GM21619 (cell line): ENCODE results near the gene PPM1F.
"Not testable (repeated sequence)": the region's sequence is repeated elsewhere in the genome, so short reads cannot be mapped to it uniquely, and the experiment has no call there.

Experiments
- ATAC-seq: cut with Tn5 transposase; IDR thresholded peaks from one replicate; pipeline ENCODE4 v1.9.1; 2021; ENCODE audit not compliant: unreplicated experiment

Gene PPM1F

DNA sequence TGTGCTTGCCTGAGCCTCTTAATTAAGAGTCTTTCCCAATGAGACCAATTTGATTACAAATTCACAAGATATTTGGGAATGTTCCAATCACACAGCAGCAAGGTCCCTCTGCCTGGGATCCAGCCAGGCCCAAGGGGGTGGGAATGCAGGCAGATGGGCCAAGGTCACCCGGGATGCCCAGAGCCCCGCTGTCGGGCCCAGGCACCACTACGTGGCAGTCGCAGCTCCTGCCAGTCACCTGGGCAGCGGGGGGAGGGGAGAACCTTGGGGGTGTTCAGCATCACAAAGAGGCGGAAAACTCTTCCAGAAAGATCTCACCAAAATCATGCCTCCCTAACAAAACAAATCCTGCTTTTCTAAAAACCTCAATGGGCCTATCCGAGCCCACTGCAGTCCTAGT, 30.9 kb downstream of the PPM1F start:
- ATAC-seq = no peak

DNA sequence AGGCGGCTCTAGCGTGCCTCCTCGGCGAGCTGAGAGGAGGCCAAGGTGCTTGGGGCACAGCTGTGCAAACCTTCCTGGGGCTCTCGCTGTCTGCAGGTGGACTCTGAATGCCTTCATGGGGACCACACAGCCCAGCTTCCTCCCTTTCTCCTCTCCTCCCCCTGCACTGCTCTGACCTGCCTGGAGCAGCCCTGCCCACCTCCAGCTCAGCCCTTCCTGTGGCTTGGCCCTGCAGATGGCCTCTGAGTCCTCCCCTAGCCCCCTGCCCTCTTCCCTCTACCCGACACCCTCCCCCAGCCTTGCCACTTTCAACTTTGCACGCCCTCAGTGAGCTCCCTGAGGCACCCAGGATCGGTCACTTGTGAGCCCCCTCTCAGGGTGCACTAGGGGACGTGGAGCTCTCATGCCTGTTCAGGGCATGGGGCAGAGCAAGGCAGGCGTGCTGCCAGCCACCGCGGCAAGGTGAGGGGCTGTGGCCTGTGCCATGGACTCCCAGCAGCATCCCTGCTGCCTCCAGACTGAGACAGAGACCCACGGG, 31.4 kb downstream of the PPM1F start:
- ATAC-seq = no peak

DNA sequence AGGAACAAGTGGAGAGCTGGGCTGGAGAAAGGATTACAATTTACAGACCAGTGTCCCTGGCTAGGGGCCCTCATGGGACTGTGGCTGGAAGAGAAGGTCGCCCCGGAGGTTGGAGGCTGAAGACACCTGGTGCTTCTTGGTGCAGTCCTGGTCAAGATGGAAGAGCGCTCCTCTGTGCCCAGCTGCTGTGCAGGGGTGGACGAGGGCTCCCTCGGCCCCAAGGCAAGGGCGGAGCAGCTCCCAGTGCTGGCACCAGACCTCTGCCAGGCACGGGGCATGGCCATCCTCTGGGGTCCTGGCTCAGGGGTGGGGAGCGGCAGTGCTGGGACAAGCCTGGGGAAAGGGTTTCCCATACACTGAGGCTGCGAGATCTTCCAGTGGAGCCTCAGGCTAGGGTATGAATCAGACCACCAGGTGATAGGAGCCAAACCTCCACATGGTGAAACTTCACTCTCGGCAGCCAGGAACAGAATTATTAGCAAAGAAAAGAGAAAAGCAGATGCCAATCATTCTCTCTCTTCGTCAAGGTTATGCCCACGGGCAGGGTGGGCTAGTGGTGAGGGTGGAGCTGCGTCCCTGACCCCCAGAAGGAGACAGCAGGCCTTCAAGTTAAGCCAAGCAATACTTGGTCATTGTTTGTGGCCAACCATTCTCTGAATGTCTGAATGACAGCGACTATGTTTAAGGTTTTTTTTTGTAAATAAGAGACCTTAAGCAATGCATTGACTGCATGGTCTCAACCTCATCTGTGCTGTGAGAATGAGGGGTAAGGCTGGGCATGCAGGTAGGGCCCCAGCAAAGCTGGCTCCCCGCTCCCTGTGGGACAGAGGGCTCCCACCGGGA, 32.1 kb downstream of the PPM1F start:
- no peak for ATAC-seq

- no peak for ATAC-seq
Measured at GRCh38 chr22:21919526-21920307, 32.9 kb downstream of the PPM1F start.

- ATAC-seq = no peak
Measured at GRCh38 chr22:21918466-21919185, 34.0 kb downstream of the PPM1F start.

GRCh38 chr22:21917959-21918261, 34.7 kb downstream of the PPM1F start:
- no peak for ATAC-seq

GRCh38 chr22:21917181-21917958, 35.3 kb downstream of the PPM1F start:
- ATAC-seq = no peak

GRCh38 chr22:21916309-21916918, 36.2 kb downstream of the PPM1F start:
- ATAC-seq = no peak

- ATAC-seq = no peak
Measured at GRCh38 chr22:21915624-21916308, 36.9 kb downstream of the PPM1F start.

DNA sequence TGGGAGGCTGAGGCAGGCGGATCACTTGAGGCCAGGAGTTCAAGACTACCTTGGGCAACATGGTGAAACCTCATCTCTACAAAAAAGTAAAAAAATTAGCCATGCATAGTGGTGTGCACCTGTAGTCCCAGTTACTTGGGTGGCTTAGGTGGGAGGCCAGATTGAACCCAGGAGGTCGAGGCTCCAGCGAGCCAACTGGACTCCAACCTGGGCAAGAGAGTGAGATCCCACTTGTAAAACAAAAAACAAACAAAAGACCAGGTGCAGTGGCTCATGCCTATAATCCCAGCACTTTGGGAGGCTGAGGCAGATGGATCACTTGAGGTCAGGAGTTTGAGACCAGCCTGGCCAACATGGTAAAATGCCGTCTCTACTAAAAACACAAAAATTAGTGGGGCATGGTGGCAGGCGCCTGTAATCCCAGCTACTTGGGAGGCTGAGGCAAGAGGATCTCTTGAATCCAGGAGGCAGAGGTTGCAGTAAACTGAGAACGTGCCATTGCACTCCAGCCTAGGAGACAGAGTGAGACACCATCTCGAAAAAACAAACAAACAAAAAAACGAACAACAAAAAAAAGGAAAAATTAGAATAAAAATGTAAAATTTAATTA, 38.5 kb downstream of the PPM1F start:
- ATAC-seq = not testable (repeated sequence)

DNA sequence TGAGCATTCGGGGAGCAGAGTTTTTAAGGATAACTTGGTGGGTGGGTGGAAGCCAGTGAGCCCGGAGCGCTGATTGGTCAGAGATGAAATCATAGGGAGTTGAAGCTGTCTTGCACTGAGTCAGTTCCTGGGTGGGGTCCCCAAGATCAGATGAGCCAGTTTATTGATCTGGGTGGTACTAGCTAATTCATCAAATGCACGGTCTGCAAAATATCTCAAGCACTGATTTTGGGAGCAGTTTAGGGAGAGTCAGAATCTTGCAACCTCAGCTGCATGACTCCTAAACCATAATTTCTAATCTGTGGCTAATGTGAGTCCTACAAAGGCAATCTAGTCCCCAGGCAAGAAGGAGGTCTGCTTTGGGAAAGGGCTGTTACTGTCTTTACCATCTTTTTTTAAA, 42.3 kb downstream of the PPM1F start:
- ATAC-seq = not testable (repeated sequence)

DNA sequence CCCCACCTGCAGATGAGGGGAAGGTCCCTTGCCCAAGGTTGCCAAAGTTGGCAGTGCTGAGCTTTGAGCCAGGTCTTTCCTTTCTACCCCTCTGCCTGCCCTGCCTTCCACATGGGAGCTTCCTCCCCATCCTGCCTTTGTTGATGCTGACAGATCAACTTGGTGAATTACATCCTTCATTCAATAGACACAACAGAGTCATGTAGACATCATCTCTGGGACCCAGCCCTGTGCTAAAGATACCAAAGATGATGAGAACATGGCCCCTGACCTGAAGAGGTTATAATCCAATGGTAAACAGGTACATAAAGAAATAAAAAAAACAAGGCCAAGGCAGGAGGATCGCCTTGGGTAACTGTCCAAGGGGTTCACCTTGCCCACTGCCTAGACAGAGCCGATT, 42.8 kb downstream of the PPM1F start:
- ATAC-seq = no peak

- no peak for ATAC-seq
Measured at GRCh38 chr22:21907638-21908522, 44.8 kb downstream of the PPM1F start.

GRCh38 chr22:21905234-21905633, 47.4 kb downstream of the PPM1F start:
- not testable (repeated sequence) for ATAC-seq

GRCh38 chr22:21904250-21904789, 48.3 kb downstream of the PPM1F start:
- ATAC-seq = no peak

DNA sequence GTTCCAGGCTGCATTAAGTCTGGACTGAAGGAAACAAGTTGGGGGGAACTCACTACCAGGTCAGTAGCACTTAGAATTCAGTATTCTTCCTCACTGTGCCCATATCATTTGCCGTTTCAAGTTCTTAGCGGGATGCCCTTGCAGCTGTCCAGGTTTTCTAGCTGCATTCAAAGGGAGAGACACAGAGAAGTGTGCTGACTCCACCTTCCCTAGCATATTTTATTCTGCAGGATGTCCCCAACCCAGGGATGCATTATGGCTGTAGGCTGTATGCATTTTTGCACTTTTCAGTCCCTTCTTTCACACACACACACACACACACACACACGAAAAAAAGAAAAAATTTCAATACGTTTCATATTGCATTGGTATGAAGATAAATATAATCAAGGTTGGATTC, 49.4 kb downstream of the PPM1F start:
- ATAC-seq = no peak

- no peak for ATAC-seq
Measured at GRCh38 chr22:21902296-21903087, 50.2 kb downstream of the PPM1F start.
